HepG2 (cell line): ENCODE measurements around the gene COX4I1. TPM values are rescaled to one million over a fixed set of nuclear protein-coding genes. Genes with fewer than 3 reads are reported as not detected.

Experiments used
- ARHGAP35 ChIP-seq: sonication (generic); formaldehyde crosslinking; IDR thresholded peaks from 2 replicates; pipeline ENCODE4 v1.9.0; 2022; ENCODE audit warnings: mild to moderate bottlenecking, inconsistent platforms, moderate library complexity, missing genetic modification reagents, borderline replicate concordance
- ATF7 ChIP-seq, 2 experiments: fragments of 450-650 bp in 1 of 2; sonication (generic) in 1 of 2; formaldehyde crosslinking in 1 of 2; IDR thresholded peaks; 2 replicates each; pipeline versions ENCODE4 v1.4.0 to v1.6.1; 2016 to 2020; ENCODE audit warnings: antibody characterized with exemption in 1 of 2, mild to moderate bottlenecking in 1 of 2, missing genetic modification reagents in 1 of 2
- FOXA1 ChIP-seq, 2 experiments: fragments of 450-650 bp in 1 of 2; sonication (generic) in 1 of 2; formaldehyde crosslinking in 1 of 2; IDR thresholded peaks; 2 replicates each; pipeline versions ENCODE4 v1.4.0 to v1.6.1; 2016 to 2020; ENCODE audit warnings: missing genetic modification reagents in 1 of 2
- HES4 ChIP-seq: sonication (generic); formaldehyde crosslinking; IDR thresholded peaks from 2 replicates; pipeline ENCODE4 v1.9.0; 2021; ENCODE audit warnings: mild to moderate bottlenecking, missing genetic modification reagents, borderline replicate concordance
- KLF11 ChIP-seq: IDR thresholded peaks from 2 replicates; pipeline ENCODE4 v1.6.1; 2016; ENCODE audit warnings: missing compliant biosample characterization
- KMT2A ChIP-seq: sonication (generic); formaldehyde crosslinking; IDR thresholded peaks from 2 replicates; pipeline ENCODE4 v1.4.0; 2020; ENCODE audit warnings: missing genetic modification reagents
- MED8 ChIP-seq: sonication (generic); formaldehyde crosslinking; IDR thresholded peaks from 2 replicates; pipeline ENCODE4 v1.8.1; 2023; ENCODE audit warnings: mild to moderate bottlenecking, missing genetic modification reagents; ENCODE audit not compliant: insufficient replicate concordance
- NCOA2 ChIP-seq: sonication (generic); formaldehyde crosslinking; IDR thresholded peaks from 2 replicates; pipeline ENCODE4 v1.8.0; 2022; ENCODE audit warnings: inconsistent platforms
- NPAS2 ChIP-seq: sonication (generic); formaldehyde crosslinking; IDR thresholded peaks from 2 replicates; pipeline ENCODE4 v1.8.0; 2022; ENCODE audit warnings: mild to moderate bottlenecking, missing genetic modification reagents, borderline replicate concordance
- PAXIP1 ChIP-seq: sonication (generic); formaldehyde crosslinking; conservative IDR thresholded peaks from 2 replicates; pipeline ENCODE4 v1.4.0; 2020; ENCODE audit warnings: mild to moderate bottlenecking, missing genetic modification reagents, moderate library complexity
- PHB2 ChIP-seq: fragments of 450-650 bp; IDR thresholded peaks from 2 replicates; pipeline ENCODE4 v1.6.1; 2018; ENCODE audit not compliant: partially characterized antibody
- RAD51 ChIP-seq: fragments of 450-650 bp; IDR thresholded peaks from 2 replicates; pipeline ENCODE4 v1.6.1; 2016; ENCODE audit warnings: borderline replicate concordance
- SMARCC2 ChIP-seq: fragments of 450-650 bp; IDR thresholded peaks from 2 replicates; pipeline ENCODE4 v1.6.1; 2017; ENCODE audit warnings: antibody characterized with exemption, mild to moderate bottlenecking
- SOX6 ChIP-seq, 2 experiments: fragments of 450-650 bp in 1 of 2; sonication (generic) in 1 of 2; formaldehyde crosslinking in 1 of 2; IDR thresholded peaks; 2 replicates each; pipeline versions ENCODE4 v1.4.0 to v1.6.1; 2017 to 2020; ENCODE audit warnings: antibody characterized with exemption in 1 of 2, mild to moderate bottlenecking in 1 of 2, missing genetic modification reagents in 1 of 2
- ZC3H13 ChIP-seq: sonication (generic); formaldehyde crosslinking; IDR thresholded peaks from 2 replicates; pipeline ENCODE4 v1.8.1; 2023; ENCODE audit warnings: mild to moderate bottlenecking, missing genetic modification reagents, moderate library complexity
- ZEB1 ChIP-seq: IDR thresholded peaks from 2 replicates; pipeline ENCODE4 v1.6.1; 2012; ENCODE audit warnings: mild to moderate bottlenecking, low read depth, inconsistent platforms; ENCODE audit not compliant: insufficient replicate concordance
- ZFP36L1 ChIP-seq: sonication (generic); formaldehyde crosslinking; IDR thresholded peaks from 2 replicates; pipeline ENCODE4 v1.8.0; 2022; ENCODE audit warnings: mild to moderate bottlenecking, missing genetic modification reagents, moderate library complexity
- ZNF776 ChIP-seq: sonication (generic); formaldehyde crosslinking; IDR thresholded peaks from 2 replicates; pipeline ENCODE4 v1.4.0; 2020; ENCODE audit warnings: mild to moderate bottlenecking, missing genetic modification reagents
- polyA plus RNA-seq, 8 experiments: library from polyadenylated mRNA; depleted of rRNA in 3 of 8; stranded (reverse) in 7 of 8; unstranded in 1 of 8; fragments of >200 nt; fragmentation: Illumina TruSeq in 4 of 8; extraction: Trizol in 4 of 8; gene quantifications; 2 replicates each; pipeline versions ENCODE4 v1.2.1 to v1.2.3, GENCODE V29; 2011 to 2016; ENCODE audit warnings: low read depth in 4 of 8, missing spikeins in 1 of 8, mixed read lengths in 1 of 8; ENCODE audit not compliant: insufficient read depth in 1 of 8
- total RNA-seq, 5 experiments: library from RNA; depleted of rRNA; stranded (reverse); fragments of >200 nt; fragmentation: Illumina TruSeq; extraction: Trizol; gene quantifications; 2 replicates each; pipeline ENCODE4 v1.2.3, GENCODE V29; 2016; ENCODE audit warnings: low read depth in 1 of 5
- TF ChIP-seq, protein P1 (sequence below): sonication (generic); formaldehyde crosslinking; IDR thresholded peaks from 2 replicates; pipeline ENCODE4 v1.4.0; 2020; ENCODE audit warnings: missing genetic modification reagents
- TF ChIP-seq, protein P2 (sequence below): sonication (generic); formaldehyde crosslinking; IDR thresholded peaks from 2 replicates; pipeline ENCODE4 v1.4.0; 2020; ENCODE audit warnings: mild to moderate bottlenecking, missing genetic modification reagents, borderline replicate concordance

COX4I1 gene
- total and polyA plus RNA-seq, 2 of the 13 experiments (the other 11 are each of a cell fraction or from before 2014, with no cell fraction given) = 658 to 902 TPM

- TF ChIP-seq PAXIP1 (CRISPR knock-in tag) (no peak), MED8 (CRISPR knock-in tag) (no peak), ZEB1 (no peak), HES4 (CRISPR knock-in tag) (no peak), RAD51 (0 out of 2 replicates have a peak, but pooled peaks have one; percentile 6), ZFP36L1 (CRISPR knock-in tag) (no peak), KLF11 (CRISPR knock-in tag) (no peak), SMARCC2 (no peak), NPAS2 (CRISPR knock-in tag) (no peak), ZC3H13 (CRISPR knock-in tag) (no peak), SOX6 (IDR thresholded peaks at IDR 0.05) (0 out of 2 replicates have a peak, but pooled peaks have one; percentile 9), SOX6 (CRISPR knock-in tag; IDR thresholded peaks at IDR 0.05) (no peak), FOXA1 (IDR thresholded peaks at IDR 0.05) (peak; percentile 18; the same call in 1 of the 2 replicates), FOXA1 (CRISPR knock-in tag; IDR thresholded peaks at IDR 0.05) (no peak), ARHGAP35 (no peak), ZNF776 (CRISPR knock-in tag) (no peak), NCOA2 (no peak), KMT2A (CRISPR knock-in tag) (no peak), ATF7 (IDR thresholded peaks at IDR 0.05) (0 out of 2 replicates have a peak, but pooled peaks have one; percentile 13), ATF7 (CRISPR knock-in tag; IDR thresholded peaks at IDR 0.05) (no peak), PHB2 (peak; percentile 16)
- TF ChIP-seq, protein P1, sequence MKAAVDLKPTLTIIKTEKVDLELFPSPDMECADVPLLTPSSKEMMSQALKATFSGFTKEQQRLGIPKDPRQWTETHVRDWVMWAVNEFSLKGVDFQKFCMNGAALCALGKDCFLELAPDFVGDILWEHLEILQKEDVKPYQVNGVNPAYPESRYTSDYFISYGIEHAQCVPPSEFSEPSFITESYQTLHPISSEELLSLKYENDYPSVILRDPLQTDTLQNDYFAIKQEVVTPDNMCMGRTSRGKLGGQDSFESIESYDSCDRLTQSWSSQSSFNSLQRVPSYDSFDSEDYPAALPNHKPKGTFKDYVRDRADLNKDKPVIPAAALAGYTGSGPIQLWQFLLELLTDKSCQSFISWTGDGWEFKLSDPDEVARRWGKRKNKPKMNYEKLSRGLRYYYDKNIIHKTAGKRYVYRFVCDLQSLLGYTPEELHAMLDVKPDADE (CRISPR knock-in tag) = no peak
- TF ChIP-seq, protein P2, sequence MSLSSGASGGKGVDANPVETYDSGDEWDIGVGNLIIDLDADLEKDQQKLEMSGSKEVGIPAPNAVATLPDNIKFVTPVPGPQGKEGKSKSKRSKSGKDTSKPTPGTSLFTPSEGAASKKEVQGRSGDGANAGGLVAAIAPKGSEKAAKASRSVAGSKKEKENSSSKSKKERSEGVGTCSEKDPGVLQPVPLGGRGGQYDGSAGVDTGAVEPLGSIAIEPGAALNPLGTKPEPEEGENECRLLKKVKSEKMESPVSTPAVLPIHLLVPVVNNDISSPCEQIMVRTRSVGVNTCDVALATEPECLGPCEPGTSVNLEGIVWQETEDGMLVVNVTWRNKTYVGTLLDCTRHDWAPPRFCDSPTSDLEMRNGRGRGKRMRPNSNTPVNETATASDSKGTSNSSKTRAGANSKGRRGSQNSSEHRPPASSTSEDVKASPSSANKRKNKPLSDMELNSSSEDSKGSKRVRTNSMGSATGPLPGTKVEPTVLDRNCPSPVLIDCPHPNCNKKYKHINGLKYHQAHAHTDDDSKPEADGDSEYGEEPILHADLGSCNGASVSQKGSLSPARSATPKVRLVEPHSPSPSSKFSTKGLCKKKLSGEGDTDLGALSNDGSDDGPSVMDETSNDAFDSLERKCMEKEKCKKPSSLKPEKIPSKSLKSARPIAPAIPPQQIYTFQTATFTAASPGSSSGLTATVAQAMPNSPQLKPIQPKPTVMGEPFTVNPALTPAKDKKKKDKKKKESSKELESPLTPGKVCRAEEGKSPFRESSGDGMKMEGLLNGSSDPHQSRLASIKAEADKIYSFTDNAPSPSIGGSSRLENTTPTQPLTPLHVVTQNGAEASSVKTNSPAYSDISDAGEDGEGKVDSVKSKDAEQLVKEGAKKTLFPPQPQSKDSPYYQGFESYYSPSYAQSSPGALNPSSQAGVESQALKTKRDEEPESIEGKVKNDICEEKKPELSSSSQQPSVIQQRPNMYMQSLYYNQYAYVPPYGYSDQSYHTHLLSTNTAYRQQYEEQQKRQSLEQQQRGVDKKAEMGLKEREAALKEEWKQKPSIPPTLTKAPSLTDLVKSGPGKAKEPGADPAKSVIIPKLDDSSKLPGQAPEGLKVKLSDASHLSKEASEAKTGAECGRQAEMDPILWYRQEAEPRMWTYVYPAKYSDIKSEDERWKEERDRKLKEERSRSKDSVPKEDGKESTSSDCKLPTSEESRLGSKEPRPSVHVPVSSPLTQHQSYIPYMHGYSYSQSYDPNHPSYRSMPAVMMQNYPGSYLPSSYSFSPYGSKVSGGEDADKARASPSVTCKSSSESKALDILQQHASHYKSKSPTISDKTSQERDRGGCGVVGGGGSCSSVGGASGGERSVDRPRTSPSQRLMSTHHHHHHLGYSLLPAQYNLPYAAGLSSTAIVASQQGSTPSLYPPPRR (CRISPR knock-in tag) = no peak
These were observed 23.9 kb downstream of the COX4I1 start (continued) for GRCh38 chr16:85823328-85823920.
